ENCODE results near the gene KIF13A.
"Not testable (repeated sequence)": the region's sequence is repeated elsewhere in the genome, so short reads cannot be mapped to it uniquely, and the experiment has no call there.

KIF13A gene

GRCh38 chr6:18019539-18020534, 32.4 kb upstream of the KIF13A start:
- no peak for TF ChIP-seq CTCF (IDR thresholded peaks at IDR 0.05; ENCODE audit: control insufficient read depth, insufficient read depth, low read depth, low read length, missing control alignments)
- DNase-seq (ENCODE audit: low read depth) = no peak
- no peak overlapping the region for H3K4me3 ChIP-seq (ENCODE audit: control insufficient read depth, low read depth, low read length)

GRCh38 chr6:18019133-18019532, 31.7 kb upstream of the KIF13A start:
- H3K4me3 ChIP-seq (ENCODE audit: control insufficient read depth, low read depth, low read length); DNase-seq (ENCODE audit: low read depth): not testable (repeated sequence)

- no peak overlapping the region for H3K4me3 ChIP-seq (ENCODE audit: control insufficient read depth, low read depth, low read length)
- TF ChIP-seq CTCF (IDR thresholded peaks at IDR 0.05; ENCODE audit: control insufficient read depth, insufficient read depth, low read depth, low read length, missing control alignments) = no peak
- no peak for DNase-seq (ENCODE audit: low read depth)
These were observed 29.3 kb upstream of the KIF13A start for GRCh38 chr6:18016698-18017097.

- H3K4me3 ChIP-seq (ENCODE audit: control insufficient read depth, low read depth, low read length) = no peak overlapping the region
- no peak for TF ChIP-seq CTCF (IDR thresholded peaks at IDR 0.05; ENCODE audit: control insufficient read depth, insufficient read depth, low read depth, low read length, missing control alignments)
- DNase-seq (ENCODE audit: low read depth) = no peak
These were observed 28.7 kb upstream of the KIF13A start for GRCh38 chr6:18016133-18016532.

GRCh38 chr6:18011287-18011686, 23.9 kb upstream of the KIF13A start:
- no peak overlapping the region for H3K4me3 ChIP-seq (ENCODE audit: control insufficient read depth, low read depth, low read length)
- TF ChIP-seq CTCF (IDR thresholded peaks at IDR 0.05; ENCODE audit: control insufficient read depth, insufficient read depth, low read depth, low read length, missing control alignments) = no peak
- DNase-seq (ENCODE audit: low read depth) = no peak

GRCh38 chr6:18010540-18010939, 23.1 kb upstream of the KIF13A start:
- not testable (repeated sequence) for H3K4me3 ChIP-seq (ENCODE audit: control insufficient read depth, low read depth, low read length); DNase-seq (ENCODE audit: low read depth)

- no peak overlapping the region for H3K4me3 ChIP-seq (ENCODE audit: control insufficient read depth, low read depth, low read length)
- DNase-seq (ENCODE audit: low read depth) = no peak
- TF ChIP-seq CTCF (IDR thresholded peaks at IDR 0.05; ENCODE audit: control insufficient read depth, insufficient read depth, low read depth, low read length, missing control alignments) = no peak
These were observed 17.0 kb upstream of the KIF13A start for GRCh38 chr6:18004256-18004985.

All from AG09309 (cell line).